HG03378 (cell line): ENCODE results near the gene CELF2.

Source experiments
- ATAC-seq: cut with Tn5 transposase; IDR thresholded peaks from one replicate; pipeline ENCODE4 v1.9.1; 2021; ENCODE audit warnings: mild to moderate bottlenecking, moderate library complexity; ENCODE audit not compliant: unreplicated experiment

Gene CELF2

DNA sequence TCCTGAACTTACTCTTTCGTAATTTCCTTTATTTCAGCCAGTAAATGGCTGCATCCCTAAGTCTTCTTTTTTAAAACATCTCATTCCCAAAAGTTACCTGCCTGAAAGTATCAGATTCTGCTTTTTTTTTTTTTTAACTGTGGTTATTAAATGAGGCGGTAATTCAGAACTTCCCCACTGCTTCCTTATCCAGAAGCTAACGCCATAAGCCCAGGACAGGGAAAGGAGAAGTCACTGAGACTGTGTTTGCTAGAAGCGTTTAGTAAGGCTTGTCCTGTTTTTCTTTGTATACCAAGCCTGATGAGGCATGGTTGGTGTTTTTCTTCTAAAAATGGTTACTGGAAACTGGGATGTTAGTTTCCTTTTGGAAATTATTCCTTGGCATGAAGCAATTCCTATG is 197.8 kb downstream of the CELF2 start:
- ATAC-seq = no peak

DNA sequence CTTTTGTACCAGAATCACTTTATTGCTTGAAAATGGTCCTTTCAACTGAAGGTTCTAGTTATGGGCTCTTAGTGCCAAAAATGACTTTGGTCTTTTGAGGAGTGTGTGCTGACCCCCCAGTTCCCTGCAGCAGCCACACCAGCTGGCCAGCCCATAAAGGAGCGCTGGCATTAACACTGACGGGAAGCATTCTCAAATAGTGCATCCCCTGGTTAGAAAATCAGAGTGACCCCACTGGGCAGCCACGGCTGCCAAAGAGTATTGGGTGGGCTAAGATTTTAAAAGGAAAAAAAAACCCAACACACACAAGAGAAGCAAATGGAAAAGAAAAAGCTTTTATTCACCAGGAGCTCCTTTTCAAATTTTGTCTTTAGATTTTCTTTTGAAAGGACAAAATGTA is 199.8 kb downstream of the CELF2 start:
- ATAC-seq = no peak

DNA sequence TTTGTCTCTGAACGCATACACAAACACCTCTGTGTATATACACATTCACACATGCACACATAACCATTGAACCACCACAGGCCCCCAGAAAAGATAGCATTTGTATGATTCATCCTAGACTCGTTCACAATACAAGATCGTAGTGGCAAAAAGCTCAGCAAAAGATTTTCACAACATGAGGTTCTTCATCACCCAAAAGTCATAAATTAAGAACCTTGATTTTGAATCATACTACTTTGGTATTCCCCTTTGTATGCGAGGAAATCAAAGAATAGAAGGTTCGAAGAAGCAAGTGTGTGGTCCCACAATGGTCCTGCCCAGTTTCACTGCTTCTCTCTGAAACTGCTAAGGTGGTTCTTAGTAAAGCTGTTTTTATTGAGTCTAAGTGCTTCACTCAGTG is 200.7 kb downstream of the CELF2 start:
- ATAC-seq = no peak

DNA sequence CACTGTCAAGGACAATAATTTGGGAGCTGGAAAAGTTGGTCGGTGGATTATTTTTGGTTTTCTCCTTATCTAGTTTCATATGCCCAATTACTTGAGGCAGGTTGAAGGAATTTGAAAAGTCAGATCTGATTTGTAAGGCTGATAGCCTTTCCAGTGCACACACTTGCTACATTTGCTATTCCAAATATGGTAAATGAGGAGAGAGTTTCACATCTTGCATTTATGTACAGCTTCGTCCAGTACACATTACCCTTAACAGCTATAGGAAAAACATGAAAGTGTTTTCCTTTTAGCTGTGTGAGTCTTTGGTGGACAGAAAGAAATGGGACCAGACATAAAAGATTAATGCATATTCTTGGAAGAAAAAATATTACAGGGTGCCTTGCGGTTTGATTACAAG is 201.8 kb downstream of the CELF2 start:
- no peak for ATAC-seq

DNA sequence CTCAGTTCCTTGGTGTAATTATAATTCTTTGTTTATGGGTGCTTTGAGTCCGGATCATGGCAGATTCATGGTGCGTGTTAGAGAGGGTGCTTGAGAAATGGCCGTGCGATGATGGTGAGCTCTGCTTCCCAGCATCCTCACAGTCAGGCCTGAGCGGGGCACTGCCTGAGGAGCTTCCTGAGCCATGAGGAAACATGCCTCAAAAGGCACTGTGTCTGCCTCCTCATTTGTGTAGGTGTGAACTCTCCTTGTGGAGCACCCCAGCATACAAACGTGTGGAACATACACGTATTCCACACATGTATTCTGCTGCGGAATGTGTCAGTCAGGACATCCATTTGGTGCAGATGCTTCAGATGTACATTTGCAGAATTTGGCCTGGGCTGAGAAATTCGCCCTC is 205.4 kb downstream of the CELF2 start:
- ATAC-seq = no peak

DNA sequence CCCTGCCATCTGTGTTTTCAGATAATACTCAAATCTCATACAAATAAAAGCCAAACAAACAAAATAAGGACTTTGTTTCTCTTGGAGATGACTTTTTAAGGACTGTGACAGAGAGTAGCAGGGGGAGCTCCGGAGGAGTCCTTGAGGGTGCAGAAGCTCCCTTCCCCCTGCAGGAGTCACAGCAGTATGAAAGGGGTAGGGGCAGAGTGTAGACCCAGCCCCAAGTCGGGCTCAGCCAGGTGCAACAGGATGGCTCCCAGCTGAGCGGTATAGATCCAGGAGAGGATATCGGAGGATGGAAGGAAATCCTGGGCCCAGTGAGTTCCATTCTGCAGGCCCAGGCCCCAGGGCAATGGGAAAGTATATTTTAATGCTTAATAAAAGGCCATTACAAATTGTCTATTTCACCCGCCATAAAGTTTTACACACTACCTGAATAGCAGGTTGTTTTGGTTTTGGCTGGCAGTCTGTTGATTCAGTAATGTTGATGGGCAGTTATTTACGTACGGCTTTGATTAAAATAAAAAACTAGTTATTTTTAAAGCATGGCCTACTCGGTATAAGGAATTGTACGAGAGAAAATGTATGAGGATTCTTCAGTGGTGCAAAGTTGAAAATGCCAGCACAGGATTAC is 206.0 kb downstream of the CELF2 start:
- ATAC-seq = no peak

DNA sequence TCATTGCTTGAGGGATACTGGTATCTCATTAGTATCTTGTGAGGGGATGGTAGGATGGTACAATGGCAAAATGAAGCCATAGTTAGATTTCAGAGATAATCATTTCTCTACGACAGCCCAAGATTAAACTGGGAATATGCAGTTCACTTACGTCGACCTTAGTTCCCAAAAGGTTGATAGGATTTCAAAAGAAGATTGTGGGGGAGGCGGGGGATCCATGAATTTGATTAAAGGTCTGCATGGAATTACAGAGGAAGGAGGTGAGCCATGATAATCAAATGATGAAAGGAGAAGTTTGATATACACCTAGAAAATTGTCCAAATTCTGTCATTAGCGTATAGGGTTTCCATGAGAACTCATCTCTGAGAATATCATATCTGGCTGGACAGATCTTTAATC is 206.6 kb downstream of the CELF2 start:
- ATAC-seq = no peak

DNA sequence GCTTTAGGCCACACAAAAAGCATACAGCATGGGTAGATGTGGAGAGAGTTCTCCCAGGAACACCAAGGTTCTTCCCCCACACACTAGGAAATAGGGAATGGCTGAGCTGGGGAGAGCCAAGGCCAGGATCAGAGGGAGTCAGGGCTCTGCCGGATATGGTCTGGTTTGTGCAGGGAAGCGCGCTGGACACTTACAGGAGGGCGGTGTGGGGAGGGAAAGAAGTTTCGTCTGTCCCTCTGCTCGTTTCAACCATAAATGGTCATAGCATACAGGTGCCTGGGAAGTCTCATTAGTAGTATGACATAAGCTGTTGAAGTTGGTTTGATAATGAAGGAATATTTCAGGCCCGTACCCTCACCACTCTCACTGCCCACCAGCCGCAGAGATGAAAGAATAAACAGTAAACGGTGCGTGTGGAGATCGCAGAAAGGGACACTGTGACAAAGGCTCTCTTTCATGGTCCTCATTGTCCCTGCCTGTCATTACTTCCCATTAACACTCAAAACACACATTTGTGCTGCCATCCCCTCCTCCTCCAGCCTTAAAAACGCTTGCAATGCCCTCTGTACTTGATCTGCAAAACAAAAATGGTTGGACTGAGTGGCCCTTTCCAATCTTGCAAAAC is 207.2 kb downstream of the CELF2 start:
- ATAC-seq = no peak

DNA sequence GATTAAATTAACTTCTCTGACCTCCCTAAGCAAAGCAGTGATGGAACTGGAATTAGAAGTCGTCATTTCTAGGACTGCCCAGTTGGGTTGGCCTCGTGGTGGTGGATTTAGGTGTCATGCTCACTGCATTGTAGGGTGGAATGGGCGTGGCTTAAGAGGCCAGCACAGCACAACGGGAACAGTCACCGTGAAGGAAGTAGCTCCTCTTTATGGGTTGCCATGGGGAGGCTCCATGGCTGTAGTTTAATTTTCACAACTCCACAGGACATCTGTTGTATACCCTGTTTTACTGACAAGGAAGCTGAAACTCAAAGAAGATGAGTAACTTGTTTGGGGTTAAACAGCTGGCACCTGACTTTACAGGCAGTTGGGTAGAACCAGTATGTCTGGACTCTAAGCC is 208.3 kb downstream of the CELF2 start:
- peak; percentile 53 for ATAC-seq

DNA sequence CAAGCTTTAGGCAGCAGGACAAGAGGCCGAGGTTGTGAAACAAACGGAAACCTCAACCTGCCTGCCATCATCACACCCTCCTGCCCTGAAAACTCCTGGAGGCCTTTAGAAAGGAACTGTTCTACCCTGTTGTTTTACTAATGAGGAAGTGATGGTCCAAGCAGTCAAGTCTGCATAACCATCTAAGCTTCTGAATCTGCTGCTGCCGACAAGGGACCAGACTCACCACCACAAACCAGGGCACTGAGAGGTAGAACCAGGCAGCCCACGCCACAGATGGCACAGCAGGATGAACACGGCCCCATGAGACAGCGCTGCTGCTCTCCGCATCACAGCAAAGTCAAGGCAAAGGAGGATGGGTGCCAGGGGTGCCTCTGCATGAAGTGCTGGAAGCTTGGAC is 209.4 kb downstream of the CELF2 start:
- peak; percentile 50 for ATAC-seq

DNA sequence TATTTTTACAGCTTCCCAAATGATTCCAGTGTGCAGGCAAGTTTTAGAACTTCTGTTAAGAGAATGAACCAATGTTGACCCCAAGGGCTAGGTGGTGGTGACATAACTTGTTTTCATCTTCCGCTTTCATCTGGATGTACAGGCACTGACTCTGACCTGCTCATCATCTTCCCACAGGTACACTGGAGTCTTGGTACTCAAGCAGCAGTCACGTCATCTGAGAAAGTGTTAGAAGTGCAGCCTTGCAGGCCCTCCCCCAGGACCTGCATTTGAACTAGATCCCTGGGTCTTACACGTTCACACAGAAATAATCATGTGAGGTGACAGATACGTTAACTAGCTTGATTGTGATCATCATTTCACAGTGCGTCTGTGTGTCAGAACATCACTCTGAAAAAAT is 212.2 kb downstream of the CELF2 start:
- ATAC-seq = no peak

DNA sequence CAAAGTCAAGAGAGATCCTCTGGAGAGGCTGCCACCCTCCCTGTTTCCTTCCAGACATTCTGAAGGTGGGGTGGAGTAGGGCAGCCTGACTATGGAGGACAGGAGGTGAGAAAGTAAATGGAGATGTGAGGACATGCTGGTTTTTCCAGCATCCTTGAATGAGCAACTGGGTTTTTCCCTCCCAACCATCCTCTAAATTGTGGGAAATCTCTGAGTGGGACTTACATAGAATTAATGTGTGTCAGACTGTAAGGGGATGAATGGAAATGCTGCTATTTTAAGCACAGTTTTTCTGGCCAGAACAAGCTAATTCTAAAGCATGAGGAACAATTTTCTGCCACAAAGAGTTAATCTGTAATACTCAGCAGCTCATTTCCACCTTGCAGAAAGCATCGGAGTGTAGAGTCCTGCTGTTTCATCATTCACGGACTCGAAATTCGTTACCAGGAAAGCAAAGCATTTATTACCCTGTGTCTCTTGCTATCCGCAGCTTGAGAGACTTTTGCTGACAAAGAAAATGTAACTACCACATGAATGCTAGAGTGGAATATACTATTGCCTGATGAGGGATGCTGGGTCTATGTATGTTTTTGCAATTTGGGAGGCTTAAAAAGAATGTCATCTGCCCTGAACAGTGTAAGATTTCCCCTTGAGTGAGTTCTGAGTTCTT is 213.0 kb downstream of the CELF2 start:
- ATAC-seq = no peak

DNA sequence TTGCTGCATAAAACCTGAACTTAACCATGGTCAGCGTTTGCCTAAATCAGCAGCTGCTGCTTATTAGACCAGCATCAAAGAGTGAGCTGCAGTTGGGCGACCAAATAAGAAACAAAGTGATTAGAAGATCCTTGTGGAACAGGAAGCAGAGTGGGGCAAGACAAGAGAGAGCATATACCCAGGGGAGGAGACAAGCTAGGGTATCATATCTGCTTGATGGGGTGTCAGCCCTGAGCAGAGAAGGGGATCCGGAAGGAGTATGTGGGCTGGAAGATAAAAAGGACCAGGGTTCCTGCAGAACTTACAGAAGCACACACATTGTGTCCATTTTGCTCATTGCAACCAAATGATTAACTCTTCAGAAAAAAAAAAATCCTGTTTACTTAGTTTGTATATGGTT is 213.6 kb downstream of the CELF2 start:
- no peak for ATAC-seq

DNA sequence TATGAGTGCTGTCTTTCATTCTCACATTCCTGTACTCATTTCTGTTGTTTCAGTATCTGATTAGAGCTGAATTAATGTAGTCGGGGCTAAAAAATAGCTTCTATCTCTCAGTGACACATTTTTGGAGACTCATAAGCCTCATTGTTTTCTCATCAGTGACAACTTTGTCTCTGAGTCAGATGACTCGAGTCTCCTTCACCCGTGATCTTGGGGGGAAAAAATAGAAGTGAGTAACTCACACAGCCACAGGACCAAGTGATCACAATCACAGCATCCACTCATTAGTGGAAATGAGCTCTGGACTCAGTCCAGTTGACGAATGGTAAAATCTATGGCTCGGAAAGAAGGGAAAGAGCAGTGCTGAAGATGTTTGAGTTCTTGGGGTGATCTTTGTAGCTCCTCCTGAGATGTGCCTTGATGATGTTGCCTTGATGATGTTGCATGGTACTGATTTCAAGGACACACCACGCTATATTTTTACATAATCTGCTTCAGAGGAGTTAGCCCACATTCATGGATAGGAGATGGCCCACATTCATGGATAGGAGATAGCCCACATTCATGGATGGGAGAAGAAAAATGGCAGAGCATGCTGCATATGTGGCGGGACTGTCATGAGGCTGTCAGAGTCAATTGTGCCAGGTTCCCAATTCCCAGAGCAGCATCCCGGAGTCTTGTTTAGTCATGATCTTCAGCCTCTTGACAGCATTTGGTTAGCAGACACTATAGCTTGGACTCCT is 214.7 kb downstream of the CELF2 start:
- ATAC-seq = no peak

DNA sequence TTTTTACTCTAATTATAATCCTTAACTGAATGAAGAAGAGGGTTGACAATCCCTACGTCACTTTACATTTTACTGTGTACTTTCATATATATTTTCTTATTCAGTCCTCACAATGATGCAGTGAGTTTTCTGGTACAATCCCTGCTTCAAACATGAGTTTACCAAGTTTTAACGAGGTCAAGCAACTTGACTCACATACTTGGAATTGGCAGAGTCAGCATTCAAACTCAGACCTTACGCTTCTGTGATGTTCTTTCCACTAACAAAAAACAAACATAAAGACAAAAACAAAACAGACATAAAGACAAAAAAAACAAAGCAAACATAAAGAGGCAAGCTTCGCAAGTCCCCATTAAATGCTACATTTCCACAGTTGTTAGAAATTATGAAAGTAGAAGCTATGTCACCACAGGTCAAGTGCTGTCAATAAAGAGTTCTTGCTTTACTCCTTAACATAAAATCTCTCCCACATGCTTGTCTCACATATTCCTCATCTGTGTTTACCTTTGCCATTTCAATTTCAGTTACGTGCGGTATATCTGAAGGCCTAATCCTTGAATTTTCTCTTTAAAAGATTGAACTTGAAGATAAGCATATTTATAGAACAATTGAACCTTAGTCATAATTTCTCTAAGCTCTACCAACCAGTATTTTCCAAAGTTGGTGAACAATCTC is 217.3 kb downstream of the CELF2 start:
- no peak for ATAC-seq

DNA sequence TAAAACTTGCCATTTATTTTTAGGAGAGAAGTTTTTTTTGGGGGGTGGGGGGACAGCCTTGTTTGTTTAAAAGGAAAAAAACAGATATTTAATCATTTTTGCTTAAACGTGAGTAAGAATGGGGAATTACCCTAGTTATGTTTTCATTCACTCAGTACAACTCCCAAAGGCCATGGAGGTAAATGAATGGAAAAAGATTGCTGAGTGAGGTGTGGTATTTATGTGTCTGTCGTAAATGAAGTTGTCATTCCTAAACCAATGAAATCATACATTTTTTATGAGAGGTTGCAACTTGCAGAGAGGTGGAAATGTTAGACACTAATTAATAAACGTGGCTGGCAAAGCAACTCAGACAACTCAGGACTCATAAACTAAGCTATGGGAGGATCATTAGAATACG is 218.1 kb downstream of the CELF2 start:
- peak; percentile 27 for ATAC-seq

DNA sequence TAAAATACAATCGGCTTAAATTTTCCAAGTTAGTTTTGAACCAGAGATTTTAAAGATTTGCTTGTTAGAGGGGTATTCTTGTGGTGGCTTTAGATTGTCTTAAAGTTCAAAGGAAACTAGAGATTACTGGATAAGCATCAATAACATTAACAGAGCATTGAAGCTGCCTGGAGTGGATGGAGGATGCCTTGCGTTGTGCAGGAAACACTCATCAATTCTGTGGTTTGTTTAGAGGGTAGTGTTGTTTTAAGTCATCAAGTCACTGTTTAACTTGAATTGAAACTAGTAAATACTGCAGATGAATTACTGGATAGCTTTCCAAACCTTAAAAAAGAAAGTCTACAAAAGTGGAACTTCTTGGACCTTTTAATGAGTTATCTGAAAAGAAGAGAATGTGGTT is 218.6 kb downstream of the CELF2 start:
- peak; percentile 78 for ATAC-seq

DNA sequence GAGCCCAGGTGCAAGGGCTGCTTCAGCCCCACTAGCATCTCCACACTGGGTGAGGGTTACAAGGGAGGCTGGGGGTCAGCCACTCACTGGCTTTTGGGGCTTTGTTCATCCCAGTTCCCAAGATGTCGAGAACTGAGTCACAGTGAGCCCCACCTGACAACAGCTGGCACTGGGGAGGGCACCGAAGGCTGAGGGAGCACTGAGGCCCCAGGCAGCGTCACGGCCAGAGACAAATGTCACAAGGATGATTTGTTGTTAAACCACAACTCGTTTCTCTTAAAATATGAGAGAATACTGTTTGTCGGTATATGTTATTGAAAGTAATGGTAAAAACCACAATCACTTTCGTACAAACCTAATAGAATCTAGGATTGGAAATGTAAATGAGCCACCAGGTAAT is 219.9 kb downstream of the CELF2 start:
- ATAC-seq = peak; percentile 33

DNA sequence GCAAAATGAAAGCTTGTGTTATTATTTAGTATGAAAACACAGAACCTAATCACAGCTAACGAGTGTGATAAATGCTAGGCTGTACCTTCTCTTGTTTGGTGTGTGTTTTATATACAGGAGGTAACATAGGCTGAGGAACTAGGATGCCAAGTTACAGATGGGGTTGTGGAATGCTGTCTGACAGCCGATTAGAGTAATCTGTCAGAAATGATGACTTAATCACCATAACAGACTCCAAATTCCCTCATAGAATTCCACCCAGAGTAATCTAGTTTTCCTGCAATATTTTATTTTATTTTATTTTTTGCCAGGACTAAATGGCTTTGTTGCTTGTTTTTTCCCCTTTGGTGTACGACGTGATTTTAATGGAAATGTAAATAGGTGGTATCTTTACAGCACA is 221.2 kb downstream of the CELF2 start:
- ATAC-seq = no peak

DNA sequence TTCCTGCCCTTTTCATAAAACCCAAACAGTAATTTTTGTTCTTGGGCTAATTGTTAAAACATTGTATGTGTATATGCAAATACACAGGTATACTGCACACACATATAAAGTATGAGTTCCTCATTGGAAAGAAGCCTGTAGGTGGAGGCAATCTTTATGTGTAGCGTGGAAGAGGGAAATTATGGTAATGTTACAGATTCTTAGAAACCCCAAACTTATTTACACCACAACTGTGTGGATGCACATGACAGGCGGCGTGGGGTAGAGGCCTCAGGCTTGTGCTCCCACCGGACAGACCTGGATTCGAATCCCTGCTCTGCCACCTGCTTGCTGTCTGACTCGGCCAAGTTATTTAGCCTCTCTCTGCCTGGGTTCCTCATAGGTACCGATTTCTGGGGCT is 223.0 kb downstream of the CELF2 start:
- no peak for ATAC-seq
